HFF-Myc (cell line): ENCODE data around the gene ANGPT4.
"Not testable (repeated sequence)": the region's sequence is repeated elsewhere in the genome, so short reads cannot be mapped to it uniquely, and the experiment has no call there.

Experiments used
- DNase-seq: peaks from one replicate; pipeline ENCODE4 v3.0.0-alpha.2; 2011; ENCODE audit warnings: low read depth; ENCODE audit errors: extremely low read depth
- H3K4me3 ChIP-seq: replicated peaks from 2 replicates; pipeline ENCODE4 v1.5.1; 2011; ENCODE audit warnings: low read depth, mild to moderate bottlenecking, control low read depth, low read length
- TF ChIP-seq, protein P1 (sequence below): IDR thresholded peaks from 2 replicates; pipeline ENCODE4 v1.5.1; 2012; ENCODE audit warnings: mild to moderate bottlenecking, low read depth, low read length, control low read depth; ENCODE audit errors: missing control alignments

Gene ANGPT4

DNA sequence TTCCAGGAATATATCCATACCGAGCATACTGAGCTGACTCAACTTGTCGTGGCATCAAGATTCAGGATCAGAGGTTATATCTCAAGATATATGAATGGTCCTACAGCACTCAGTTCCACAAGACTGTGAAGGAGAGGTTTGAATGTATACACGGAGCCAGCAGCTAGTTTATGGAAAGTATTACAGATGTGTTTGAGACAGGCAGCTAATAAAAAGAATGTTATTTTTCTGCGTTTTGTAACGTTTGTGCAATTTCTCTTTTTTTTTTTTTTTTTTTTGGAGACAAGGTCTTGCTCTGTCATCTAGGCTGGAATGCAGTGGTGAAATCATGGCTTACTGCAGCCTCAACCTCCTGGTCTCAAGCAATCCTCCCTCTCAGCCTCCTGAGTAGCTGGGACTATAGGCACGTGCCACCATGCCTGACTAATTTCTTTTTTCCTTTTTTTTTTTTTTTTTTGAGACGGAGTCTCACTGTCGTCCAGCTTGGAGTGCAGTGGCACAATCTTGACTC lies 86.1 kb downstream of the ANGPT4 start:
- no peak for DNase-seq
- H3K4me3 ChIP-seq: no peak overlapping the region
- TF ChIP-seq, protein P1, sequence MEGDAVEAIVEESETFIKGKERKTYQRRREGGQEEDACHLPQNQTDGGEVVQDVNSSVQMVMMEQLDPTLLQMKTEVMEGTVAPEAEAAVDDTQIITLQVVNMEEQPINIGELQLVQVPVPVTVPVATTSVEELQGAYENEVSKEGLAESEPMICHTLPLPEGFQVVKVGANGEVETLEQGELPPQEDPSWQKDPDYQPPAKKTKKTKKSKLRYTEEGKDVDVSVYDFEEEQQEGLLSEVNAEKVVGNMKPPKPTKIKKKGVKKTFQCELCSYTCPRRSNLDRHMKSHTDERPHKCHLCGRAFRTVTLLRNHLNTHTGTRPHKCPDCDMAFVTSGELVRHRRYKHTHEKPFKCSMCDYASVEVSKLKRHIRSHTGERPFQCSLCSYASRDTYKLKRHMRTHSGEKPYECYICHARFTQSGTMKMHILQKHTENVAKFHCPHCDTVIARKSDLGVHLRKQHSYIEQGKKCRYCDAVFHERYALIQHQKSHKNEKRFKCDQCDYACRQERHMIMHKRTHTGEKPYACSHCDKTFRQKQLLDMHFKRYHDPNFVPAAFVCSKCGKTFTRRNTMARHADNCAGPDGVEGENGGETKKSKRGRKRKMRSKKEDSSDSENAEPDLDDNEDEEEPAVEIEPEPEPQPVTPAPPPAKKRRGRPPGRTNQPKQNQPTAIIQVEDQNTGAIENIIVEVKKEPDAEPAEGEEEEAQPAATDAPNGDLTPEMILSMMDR: no peak

DNA sequence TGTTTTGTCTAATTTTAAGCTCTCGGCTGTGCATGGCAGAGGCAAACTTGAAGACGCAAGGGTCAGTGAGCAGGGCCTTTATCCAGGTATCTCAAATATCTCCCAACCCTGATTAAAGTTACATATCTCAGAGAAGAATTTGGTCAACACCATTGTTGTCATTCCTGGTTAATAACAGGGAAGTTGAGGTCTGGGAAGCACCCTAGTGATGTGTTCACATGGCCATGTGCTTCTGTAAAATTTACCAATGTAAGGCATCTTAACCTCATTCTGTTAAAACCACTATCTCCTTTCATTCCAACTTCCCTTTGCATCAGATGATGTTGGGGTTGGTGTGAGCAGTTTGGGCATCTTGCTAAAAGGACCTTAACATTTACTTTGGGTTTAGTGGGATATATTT lies 86.6 kb downstream of the ANGPT4 start:
- TF ChIP-seq, protein P1: no peak
- H3K4me3 ChIP-seq: no peak overlapping the region

DNA sequence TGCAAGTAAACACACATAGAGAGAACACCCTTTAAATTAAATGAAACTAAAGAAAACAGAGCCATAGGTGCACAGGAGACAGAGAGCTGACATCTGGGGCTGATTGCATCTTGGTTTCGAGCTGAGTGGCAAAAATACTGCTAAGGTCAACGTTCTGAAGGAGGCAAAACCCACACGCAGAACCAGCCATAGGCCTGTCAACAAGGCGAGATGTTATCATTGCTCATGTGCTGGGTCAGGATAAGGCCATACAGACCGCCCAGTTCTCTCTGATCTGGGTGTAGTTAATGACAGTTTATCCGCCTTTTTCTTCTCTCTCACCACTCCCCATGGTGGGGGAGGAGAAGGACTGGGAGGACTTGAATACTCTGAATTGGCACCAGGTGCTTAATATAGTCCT lies 87.1 kb downstream of the ANGPT4 start:
- H3K4me3 ChIP-seq: no peak overlapping the region
- TF ChIP-seq, protein P1: no peak
- DNase-seq: no peak

More for the DNA sequence above, 86.6 kb downstream of the ANGPT4 start:
- DNase-seq: no peak

DNA sequence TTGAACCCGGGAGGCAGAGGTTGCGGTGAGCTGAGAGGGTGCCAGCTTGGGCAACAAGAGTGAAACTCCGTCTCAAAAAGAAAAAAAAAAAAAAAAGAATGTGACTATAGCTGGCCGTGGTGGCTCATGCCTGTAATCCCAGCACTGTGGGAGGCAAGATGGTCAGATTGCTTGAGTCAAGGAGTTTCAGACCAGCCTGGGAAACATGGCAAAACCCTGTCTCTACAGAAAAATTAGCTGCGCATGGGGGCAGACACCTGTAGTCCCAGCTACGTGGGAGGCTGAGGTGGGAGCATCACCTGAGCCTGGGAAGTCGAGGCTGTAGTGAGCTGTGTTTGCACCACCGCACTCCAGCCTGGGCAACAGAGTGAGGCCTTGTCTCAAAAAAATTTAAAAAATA lies 88.2 kb downstream of the ANGPT4 start:
- DNase-seq, H3K4me3 ChIP-seq: not testable (repeated sequence)

DNA sequence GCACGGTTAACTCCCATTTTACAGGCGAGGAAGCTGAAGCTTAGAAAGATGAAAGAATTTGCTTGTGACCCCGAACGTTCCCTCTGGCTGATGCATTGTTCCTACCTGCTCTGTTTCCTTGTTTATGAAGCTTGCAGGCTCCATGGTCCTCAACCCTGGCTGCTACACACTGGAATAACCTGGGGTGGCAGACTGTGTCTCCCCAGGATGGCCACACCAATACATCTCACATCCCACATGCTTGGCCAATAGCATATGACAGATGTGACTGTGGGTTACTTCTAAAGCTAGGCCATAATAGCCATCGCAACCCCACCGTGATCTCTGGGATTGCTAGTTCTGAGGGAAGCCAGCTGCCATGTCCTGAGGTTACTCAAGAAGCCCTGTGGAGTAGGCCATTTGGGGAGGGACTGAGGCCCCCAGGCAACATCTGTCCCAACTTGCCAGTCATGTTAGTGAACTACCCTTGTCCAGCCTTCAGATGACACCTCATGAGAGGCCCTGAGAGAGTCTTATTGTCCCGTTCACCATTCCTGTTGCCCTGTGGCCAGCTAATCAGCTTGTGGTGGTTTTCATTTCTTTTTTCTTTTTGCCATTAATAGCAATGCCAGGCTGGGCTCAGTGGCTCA lies 89.3 kb downstream of the ANGPT4 start:
- DNase-seq: no peak
- TF ChIP-seq, protein P1: no peak
- H3K4me3 ChIP-seq: no peak overlapping the region

DNA sequence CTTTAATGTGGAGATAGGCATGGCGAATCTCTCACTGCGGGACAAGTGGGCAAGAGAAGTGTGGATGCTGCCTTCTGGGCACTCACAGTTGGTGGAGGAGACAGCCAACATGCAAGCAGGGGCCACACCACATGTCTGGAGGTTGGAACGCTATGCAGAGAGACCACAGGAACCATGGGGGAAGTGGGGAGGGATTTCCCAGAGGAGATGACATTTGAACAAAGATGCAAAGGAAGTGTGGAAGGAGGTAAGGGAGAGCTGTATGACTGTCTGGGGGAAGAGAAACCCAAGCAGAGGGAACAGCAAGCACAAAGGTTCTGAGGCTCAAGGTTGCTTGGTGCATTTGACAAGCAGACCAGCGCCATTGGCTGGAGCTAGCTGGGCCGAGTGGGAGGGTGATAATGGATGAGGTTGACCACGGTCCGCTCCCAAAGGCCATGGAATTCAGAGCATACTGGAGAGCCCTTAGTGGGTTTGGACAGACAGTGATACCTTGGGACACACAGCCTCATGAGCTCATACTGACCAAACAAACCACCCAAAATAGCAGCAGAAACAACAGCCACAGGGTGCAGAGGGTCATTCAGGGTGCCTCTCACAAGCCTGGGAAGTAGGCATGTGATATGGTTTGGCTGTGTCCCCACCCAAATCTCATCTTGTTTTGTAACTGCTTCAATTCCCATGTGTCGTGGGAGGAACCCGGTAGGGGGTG lies 90.3 kb downstream of the ANGPT4 start:
- H3K4me3 ChIP-seq: no peak overlapping the region
- TF ChIP-seq, protein P1: no peak
- DNase-seq: no peak

DNA sequence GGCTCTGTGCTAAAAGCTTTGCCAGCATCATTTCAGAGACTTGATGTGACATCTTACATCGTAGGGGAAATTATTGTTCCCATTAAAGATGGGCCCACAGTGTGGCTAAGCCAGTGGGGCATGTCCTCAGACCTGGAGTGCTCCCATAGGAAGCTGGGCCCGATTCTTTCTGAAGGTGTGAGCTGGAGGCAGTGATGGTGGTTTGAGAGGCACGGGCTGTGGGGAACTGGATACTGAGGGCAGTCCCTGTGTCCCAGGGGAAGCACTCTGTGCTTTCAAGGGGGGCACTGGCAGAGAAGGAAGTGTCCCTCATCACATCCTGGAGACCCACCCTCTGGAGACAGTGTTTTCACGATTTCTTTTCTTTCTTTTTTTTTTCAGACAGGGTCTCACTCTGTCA lies 91.2 kb downstream of the ANGPT4 start:
- TF ChIP-seq, protein P1: no peak
- no peak overlapping the region for H3K4me3 ChIP-seq
- DNase-seq: no peak
